Stimulated activated CD4-positive, alpha-beta T cell treated with anti-CD3 and anti-CD28 coated beads, Interleukin-2, amount 100 ng/mL, for 24 hours (primary cell): ENCODE results near the gene TRIM73.
"Not testable (repeated sequence)": the region's sequence is repeated elsewhere in the genome, so short reads cannot be mapped to it uniquely, and the experiment has no call there.

Source experiments
- DNase-seq, 2 donors: peaks; one replicate each; pipeline ENCODE4 v3.0.0-alpha.2; 2020

The TRIM73 gene

DNA sequence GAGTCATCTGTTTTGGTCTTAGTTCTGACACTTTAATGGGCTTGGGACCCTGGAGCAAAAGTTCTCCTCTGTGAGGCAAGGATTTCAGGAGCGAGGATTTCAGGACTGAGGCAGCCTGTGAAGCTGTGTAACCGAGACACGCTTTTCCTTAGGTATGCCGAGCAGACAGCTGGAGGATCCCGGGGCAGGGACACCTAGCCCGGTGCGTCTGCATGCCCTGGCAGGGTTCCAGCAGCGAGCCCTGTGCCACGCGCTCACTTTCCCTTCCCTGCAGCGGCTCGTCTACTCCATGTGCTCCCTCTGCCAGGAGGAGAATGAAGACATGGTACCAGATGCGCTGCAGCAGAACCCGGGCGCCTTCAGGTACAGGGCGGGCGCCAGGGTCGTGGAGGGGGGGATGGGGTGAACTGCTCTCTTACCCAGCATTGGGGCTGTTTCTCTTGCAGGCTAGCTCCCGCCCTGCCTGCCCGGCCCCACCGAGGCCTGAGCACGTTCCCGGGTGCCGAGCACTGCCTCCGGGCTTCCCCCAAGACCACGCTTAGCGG is 20.5 kb downstream of the TRIM73 start:
- not testable (repeated sequence) for DNase-seq

DNA sequence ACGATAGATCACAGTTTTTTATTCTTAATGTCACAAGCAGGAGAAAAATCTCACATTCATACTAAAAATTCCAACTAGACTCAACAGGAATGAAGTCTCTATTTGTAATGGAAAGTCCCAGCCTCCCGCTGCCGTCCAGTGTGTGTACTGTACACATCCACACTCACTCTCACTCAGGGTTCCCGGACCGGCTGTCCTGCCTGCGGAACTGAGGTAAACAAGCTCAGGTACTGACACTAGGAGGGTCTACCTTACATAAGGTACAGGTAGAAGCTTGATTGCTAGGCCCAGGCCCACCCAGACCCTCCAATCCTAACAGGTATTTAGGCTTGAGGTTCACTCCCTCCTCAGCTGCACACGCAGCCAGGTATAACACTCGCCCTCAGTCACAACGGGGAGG is 21.4 kb downstream of the TRIM73 start:
- DNase-seq, result not testable (repeated sequence)

DNA sequence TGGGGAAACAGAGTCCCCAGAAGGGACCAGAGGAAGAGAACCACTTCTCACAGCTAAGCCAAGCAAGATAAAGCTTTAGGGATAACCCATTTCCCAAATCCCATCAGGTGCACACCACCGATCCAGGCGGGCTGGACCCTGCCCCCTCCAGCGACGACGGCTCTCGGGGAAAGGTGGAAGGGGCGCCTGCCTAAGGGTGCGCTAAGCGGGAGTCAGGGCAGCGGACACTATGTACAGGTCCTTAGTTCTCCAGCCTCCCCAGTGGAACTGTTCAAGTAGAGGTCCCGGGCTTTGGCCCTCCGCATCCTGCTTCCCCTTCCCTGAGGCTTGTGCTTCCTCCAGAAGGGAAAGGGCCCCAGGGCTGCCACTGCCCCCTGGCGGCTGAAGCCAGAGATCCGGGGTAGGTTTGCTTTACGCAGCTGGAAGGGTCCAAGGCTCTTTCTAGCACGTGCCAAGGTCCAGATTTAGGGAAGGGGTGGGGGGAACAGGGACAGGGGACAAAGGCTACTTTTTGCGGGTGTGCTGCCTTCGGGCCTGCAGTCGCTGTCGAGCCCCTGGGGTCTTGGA is 22.9 kb downstream of the TRIM73 start:
- DNase-seq, result not testable (repeated sequence)

DNA sequence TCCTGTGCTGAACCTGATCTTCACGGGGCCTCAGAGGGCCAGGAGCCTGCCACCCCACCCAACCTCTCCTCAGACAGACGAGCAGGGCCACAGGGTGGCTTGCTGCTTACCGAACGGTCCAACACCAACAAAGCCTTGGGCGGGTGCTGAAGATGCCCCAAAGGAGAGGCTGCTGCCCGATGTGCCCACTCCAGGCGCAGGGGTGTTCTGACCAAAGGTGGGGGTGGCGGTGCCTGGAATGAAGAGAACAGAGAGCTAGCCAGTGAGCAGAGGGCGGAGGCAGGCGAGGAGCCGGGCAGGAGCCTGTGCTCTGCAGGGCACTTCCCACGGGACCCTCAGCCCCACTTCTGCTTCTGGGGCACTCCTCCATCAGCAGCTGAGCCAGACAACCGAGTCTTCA is 23.8 kb downstream of the TRIM73 start:
- not testable (repeated sequence) for DNase-seq

DNA sequence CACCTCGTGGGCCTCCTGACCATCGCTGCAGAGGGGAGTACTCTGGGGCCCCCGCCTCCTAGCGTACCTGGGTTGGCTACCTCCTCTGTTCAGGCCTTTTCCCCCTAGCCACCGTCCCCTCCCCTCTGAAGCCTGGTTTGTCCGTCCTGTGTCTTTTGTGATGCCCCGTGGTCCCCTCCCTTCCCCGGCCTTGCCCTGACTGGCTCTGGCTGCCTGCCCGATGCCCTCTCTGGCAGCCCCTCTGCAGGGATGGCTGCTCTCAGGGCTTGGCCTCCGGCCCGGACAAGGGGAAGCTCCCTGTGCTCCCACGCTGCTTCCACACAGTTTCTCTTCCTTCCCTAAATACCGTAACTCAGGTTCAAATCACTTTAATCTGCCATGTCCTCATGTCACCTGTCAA is 24.3 kb downstream of the TRIM73 start:
- not testable (repeated sequence) for DNase-seq

DNA sequence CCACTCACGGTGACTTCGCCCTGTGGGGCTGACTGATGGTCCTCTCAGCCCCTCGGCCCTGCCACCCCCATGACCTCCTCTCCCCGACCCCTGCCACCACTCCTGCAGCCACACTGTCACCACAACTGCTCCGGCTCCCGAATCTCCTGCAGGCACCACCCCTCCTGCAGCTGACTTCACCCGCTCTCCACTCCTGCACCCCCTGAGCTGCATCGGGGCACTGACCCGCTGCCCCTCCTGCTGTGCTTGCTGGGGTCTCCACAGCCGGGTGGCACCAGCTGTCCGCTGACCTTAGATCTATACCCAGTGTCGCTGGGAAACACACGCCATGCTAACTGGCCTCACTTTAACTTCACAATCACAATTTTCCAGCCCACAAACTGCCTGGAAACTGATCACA is 24.7 kb downstream of the TRIM73 start:
- not testable (repeated sequence) for DNase-seq

DNA sequence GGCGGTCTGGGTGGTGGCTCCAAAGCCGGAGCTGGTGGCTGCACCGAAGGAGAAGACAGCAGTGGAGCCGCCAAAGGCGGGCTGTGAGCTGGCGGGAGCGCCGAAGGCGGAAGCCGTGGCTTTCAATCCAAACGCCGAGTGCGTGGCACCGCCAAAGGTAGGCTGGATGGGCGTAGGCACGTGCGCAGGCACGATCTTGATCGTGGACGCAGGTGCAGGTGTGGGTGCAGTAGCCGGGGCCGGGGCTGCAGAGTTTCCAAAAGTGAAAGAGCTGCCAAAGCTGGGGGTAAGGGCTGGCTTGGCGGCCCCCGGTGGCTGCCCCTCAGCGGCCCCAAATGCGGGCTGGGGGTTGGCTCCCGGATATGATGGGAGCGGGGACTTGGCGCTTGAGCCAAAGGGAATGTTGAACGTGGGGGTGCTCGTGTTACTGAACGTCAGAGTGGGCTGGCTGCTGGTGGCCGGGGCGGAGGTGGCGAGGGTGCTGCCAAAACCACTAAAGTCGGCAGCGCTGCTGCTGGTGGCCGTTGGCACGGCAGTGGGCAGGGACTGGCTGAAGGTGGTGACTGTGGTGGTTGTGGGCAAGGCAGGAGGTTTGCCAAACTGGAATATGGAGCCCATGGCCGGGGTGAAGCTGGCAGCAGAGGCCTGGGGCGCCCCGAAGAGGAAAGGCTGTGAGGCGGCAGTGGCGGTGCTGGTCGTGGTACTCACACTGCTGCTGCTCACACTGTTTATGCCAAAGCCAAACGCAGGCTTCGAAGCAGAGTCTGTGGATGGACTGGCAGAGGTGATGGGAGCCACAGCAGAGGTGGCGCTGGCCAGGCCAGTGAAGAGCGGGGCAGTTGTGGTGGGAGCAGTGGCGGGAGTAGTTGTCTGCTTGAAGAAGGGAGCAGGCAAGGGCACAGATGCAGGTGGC is 26.6 kb downstream of the TRIM73 start:
- not testable (repeated sequence) for DNase-seq

DNA sequence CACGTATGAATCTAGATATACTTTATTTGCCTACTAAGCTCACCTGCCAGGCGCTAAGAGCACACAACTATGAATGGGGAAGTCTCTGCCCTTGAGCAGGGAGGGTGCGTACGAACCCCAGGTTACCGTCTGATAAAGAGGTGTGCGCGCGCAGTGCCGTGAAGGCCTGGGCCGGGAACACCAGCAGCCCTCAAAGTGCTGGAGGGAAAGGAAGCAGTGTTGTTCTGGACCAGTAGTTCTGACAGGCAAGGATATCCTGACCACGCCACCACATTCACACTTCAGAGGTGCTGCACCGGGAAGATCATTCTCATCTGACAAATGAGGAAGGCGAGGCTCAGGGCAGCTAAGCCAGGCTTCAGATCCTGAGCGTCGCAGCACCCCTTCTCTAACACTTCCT is 28.1 kb downstream of the TRIM73 start:
- DNase-seq, result not testable (repeated sequence)

DNA sequence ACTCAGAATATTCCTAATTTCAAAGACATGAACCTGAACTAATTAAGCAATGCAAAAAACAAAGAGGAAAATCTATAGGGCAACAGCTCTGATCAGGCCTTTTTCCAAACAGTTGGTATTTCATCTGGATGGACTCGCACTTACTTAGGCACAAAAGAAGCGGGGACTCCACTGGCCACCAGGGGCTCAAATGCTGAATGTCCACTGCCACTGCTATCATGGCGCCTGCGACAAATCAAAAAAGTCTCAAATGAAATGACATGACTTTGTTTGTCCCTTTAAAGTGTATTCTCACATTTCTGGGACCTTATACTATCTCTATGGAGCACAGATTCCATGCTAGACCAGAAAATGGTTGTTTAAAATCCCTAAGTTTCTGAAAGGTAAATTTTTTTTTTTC is 43.6 kb downstream of the TRIM73 start:
- DNase-seq, result not testable (repeated sequence)

DNA sequence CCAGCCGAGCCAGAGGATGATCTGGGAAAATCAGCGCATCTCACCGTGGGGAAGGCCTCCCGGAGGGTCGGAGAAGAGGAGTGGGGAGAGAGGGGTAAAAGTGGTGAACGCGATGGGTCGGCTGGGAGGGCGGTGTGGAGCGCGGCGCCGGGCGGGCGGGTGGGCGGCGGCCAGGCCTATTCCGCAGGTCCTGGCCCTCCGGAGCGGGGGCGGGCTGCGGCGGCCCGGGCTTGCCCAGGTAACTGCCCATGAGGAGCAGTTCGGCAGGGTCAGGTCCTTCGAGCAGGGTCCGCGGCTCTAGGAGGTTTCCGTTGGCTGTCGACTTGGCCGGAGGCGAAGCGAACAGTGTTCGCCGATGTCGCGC is 46.7 kb downstream of the TRIM73 start:
- not testable (repeated sequence) for DNase-seq

DNA sequence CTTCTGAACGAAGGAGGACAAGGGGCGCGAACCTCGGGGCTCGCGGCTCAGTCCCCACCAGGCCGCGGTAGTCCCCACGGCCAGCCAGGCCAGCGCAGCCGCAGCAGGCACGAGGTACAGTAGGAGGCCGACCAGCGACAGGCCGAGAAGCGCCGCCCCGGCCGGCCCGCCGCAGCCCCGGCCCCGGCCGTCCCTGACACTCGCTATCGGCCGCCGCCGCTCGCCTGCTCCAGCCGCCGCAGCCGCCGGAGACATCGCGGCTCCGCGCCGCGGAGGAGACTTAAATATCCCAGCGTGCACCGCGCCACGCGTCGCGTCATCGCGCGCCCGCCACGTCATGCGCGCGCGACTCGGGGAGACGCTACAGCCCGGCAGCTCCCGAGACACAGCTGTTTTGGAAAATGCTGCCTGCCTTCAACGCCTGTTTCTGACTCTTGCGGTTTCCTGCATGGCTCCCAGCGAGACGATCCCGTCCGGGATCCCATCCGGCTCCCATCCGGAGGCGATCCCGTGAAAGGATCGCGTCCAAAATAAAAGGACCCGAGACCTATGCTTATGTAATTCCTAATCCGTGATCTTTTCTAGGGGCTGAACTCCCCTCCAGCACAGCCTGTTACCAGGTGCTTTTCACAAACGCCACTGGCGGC is 47.2 kb downstream of the TRIM73 start:
- DNase-seq, result peak; percentile 26 to 27

DNA sequence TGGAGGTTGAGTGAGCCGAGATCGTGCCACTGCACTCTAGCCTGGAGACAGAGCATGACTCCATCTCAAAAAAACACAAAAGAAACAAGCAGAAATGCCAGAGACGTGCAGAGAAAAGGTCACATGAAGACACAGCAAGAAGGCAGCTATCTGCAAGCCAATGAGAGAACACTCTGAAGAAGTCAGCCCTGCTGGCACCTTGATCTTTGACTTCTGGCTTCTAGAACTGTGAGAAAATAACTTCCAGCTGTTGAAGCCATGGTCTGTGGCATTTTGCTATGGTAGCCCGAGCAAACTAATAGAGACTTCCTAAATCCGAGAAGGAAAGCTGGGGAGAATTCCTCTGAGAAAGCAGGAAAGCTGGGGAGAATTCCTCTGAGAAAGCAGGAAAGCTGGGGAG is 54.5 kb downstream of the TRIM73 start:
- not testable (repeated sequence) for DNase-seq

DNA sequence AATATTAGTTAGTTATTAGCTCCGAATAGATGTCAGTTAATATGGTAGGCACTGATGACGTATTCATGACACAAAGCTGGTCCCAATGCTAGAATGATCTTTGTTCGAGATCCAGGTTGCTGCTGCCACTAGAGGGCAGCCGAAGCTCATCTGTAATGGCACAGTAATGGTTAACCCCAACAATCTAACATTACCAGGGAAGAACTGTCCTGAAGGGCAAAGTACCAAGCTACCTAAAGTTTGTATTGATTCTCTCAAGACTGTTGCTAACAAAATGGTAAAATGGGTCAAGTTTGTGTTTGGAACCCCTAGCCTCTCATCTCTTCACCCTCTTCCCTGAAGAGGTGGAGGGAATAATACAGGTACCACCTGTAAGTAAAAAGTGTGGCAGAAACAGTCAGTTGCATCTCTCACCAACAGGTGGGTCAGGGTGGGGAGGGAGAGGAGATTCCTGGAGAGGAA is 57.1 kb downstream of the TRIM73 start:
- not testable (repeated sequence) for DNase-seq
